ENCODE results near the gene ZNF511. TPM values are rescaled to one million over a fixed set of nuclear protein-coding genes. Genes with fewer than 3 reads are reported as not detected.

ZNF511 gene
- total RNA-seq, 1 experiment from 2014 or later, result 89.4 TPM

DNA sequence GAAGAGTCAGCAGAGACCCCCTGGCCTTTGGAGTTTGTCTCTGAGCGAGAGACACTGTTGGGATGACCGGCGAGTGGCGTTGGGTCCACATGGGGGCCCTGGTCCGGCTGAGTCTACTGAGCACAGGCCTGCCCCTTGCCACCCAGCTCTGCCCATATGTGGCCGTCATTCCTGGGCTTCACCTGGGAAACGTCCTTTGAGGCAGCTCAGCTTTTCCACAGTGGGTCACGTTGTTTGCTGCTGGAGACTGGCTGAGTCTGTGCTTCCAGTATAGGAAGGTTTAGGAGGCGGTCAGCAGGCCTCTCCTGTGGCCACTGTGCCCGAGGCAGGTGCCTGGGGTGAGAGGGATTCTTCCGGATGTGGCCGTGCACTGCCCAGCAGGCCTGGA, 49.1 kb upstream of the ZNF511 start:
- H3K79me2 ChIP-seq (ENCODE audit: insufficient read depth, low read length), result no peaks in the 10 kb centered on the region
- H3K23me2 ChIP-seq (ENCODE audit: insufficient read length, low read depth, low read length, poor library complexity, severe bottlenecking), result peaks cover 7% of the 10 kb centered on the region
- no peaks in the 10 kb centered on the region for H3K9me3 ChIP-seq (ENCODE audit: control insufficient read depth, low read depth, low read length)
- WGBS (ENCODE audit: extremely low coverage, insufficient read length, low lambda C conversion rate), result no CpG with 5 or more reads among the region's 12 CpGs
- no peak overlapping the region for H4K91ac ChIP-seq (ENCODE audit: insufficient read length, low read depth, low read length)
- no peak overlapping the region for H3T11ph ChIP-seq (ENCODE audit: low read length)
- DNase-seq, result no peak
- H3K18ac ChIP-seq (ENCODE audit: insufficient read length, low read depth, low read length), result no peak overlapping the region
- H4K20me1 ChIP-seq (ENCODE audit: control insufficient read depth, insufficient read depth, insufficient read length), result peaks cover 3% of the 10 kb centered on the region
- Mint-ChIP-seq H3K36me3 (ENCODE audit: insufficient read depth in 1 of 3, low read depth in 3 of 3) (no peaks in the 10 kb centered on the region), H3K4me3 (peak overlapping the region; percentile 11 to 66; a peak in 1 of 5 replicates), H3K27ac (no peak overlapping the region), H3K4me1 (peaks cover 11 to 32% of the 10 kb centered on the region in 2 experiments), H3K9me3 (no peaks in the 10 kb centered on the region; a peak in 1 of 5 replicates), H3K27me3 (ENCODE audit: low read depth) (peaks cover 19% of the 10 kb centered on the region)
- no peak overlapping the region for H3K9ac ChIP-seq (ENCODE audit: extremely low read depth, insufficient read length, low read length)
- H3K79me1 ChIP-seq (ENCODE audit: insufficient read depth, low read depth, low read length, poor library complexity, severe bottlenecking), result no peaks in the 10 kb centered on the region
- TF ChIP-seq, protein P1, sequence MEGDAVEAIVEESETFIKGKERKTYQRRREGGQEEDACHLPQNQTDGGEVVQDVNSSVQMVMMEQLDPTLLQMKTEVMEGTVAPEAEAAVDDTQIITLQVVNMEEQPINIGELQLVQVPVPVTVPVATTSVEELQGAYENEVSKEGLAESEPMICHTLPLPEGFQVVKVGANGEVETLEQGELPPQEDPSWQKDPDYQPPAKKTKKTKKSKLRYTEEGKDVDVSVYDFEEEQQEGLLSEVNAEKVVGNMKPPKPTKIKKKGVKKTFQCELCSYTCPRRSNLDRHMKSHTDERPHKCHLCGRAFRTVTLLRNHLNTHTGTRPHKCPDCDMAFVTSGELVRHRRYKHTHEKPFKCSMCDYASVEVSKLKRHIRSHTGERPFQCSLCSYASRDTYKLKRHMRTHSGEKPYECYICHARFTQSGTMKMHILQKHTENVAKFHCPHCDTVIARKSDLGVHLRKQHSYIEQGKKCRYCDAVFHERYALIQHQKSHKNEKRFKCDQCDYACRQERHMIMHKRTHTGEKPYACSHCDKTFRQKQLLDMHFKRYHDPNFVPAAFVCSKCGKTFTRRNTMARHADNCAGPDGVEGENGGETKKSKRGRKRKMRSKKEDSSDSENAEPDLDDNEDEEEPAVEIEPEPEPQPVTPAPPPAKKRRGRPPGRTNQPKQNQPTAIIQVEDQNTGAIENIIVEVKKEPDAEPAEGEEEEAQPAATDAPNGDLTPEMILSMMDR (conservative IDR thresholded peaks at IDR 0.05), result no peak
- H4K8ac ChIP-seq (replicated peaks; ENCODE audit: insufficient read length, low read depth, low read length), result no peak overlapping the region
- H2BK20ac ChIP-seq (ENCODE audit: low read depth, low read length, poor library complexity, severe bottlenecking), result no peak overlapping the region
- H2AK5ac ChIP-seq (ENCODE audit: insufficient read length, low read length), result no peak overlapping the region
- no peak overlapping the region for H2BK12ac ChIP-seq (ENCODE audit: insufficient read length, low read depth, low read length)
- H2BK15ac ChIP-seq (ENCODE audit: low read depth, low read length), result no peak overlapping the region
- H3K4me1 ChIP-seq (ENCODE audit: insufficient read depth, low read length), result no peaks in the 10 kb centered on the region
- H3K14ac ChIP-seq (ENCODE audit: insufficient read depth, low read length), result no peak overlapping the region
- no peak overlapping the region for H3K27ac ChIP-seq (ENCODE audit: insufficient read length, low read depth, low read length)
- H3K27me3 ChIP-seq (ENCODE audit: insufficient read depth, low read length), result no peaks in the 10 kb centered on the region; the same call in 1 of the 2 replicates
- no peak overlapping the region for H3K23ac ChIP-seq (ENCODE audit: insufficient read length, low read depth, low read length)
- no peak overlapping the region for H3K4ac ChIP-seq (ENCODE audit: low read depth, low read length)
- no peak overlapping the region for H2AFZ ChIP-seq (ENCODE audit: low read length)
- H4K5ac ChIP-seq (ENCODE audit: insufficient read length, low read depth, low read length), result no peak overlapping the region
- no peak overlapping the region for H2BK120ac ChIP-seq (ENCODE audit: low read depth, low read length, poor library complexity, severe bottlenecking)
- no peak overlapping the region for H3K4me2 ChIP-seq (ENCODE audit: insufficient read depth, insufficient read length, low read length)
- no peak overlapping the region for H3K56ac ChIP-seq (ENCODE audit: insufficient read length, low read depth, low read length)
- H2BK5ac ChIP-seq (ENCODE audit: insufficient read length, low read length), result no peak overlapping the region
